ENCODE data around the gene KCNF1. TPM values are rescaled to one million over a fixed set of nuclear protein-coding genes. Genes with fewer than 3 reads are reported as not detected.

The KCNF1 gene, protein sequence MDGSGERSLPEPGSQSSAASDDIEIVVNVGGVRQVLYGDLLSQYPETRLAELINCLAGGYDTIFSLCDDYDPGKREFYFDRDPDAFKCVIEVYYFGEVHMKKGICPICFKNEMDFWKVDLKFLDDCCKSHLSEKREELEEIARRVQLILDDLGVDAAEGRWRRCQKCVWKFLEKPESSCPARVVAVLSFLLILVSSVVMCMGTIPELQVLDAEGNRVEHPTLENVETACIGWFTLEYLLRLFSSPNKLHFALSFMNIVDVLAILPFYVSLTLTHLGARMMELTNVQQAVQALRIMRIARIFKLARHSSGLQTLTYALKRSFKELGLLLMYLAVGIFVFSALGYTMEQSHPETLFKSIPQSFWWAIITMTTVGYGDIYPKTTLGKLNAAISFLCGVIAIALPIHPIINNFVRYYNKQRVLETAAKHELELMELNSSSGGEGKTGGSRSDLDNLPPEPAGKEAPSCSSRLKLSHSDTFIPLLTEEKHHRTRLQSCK
- total RNA-seq, result 0.30 TPM
- long read RNA-seq, result 0 reads

DNA sequence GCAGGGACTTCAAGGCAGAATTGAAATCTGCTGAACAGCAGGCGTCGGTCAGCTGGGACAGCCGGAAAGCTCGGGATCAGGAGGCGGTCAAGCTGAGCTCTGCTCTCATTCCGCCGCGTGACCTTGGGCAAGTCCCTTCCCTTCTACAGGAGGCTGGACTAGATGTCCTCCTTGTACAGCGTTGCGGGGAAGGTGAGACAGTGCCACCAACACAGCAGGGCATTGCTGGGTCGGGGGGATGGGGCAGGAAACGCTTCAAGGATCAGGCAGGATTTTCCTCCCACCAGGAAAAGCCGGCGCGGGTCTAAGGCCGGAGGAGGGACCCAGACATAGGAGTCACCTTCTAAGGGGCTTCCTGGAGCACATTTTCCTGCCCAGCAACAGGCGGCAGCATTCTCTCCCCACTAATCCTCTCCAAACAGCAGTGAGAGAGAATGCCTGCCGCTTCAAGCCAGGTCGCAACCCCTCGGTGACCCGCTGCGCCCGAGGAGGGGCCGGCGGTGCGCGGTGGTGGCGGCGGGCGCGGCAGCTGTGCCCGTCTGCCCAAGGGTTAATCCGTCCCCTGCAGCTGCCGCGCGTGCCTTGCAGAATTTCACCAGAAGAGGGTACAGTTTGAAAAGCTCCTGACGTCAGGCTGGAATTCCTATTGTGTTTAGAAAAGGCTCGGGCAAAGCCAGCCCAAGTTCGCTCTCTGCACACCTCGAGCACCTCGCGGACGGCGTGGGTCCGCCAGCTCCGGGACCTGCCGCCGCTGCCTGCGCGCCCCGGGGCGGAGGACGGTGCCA, at the start of gene KCNF1:
KCNF1 (plus strand) TSS at position 644 of the 785 bp plus-strand sequence. CDS start 493 bp downstream, outside the sequence.
- Histone ChIP-seq H3K4me1 (peaks cover 10% of the 10 kb centered on the region), H3K27ac (replicated peaks) (no peak within 1 kb of the TSS), H3K9me3 (replicated peaks) (no peaks in the 10 kb centered on the region), H3K27me3 (ENCODE audit: low read depth) (peaks cover 53% of the 10 kb centered on the region), H3K36me3 (no peaks in the 10 kb centered on the region), H3K4me3 (peak within 1 kb of the TSS; percentile 60)
- intact Hi-C loops (cut with micrococcal nuclease), result no loop called here
- TF ChIP-seq, protein P1, sequence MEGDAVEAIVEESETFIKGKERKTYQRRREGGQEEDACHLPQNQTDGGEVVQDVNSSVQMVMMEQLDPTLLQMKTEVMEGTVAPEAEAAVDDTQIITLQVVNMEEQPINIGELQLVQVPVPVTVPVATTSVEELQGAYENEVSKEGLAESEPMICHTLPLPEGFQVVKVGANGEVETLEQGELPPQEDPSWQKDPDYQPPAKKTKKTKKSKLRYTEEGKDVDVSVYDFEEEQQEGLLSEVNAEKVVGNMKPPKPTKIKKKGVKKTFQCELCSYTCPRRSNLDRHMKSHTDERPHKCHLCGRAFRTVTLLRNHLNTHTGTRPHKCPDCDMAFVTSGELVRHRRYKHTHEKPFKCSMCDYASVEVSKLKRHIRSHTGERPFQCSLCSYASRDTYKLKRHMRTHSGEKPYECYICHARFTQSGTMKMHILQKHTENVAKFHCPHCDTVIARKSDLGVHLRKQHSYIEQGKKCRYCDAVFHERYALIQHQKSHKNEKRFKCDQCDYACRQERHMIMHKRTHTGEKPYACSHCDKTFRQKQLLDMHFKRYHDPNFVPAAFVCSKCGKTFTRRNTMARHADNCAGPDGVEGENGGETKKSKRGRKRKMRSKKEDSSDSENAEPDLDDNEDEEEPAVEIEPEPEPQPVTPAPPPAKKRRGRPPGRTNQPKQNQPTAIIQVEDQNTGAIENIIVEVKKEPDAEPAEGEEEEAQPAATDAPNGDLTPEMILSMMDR (IDR thresholded peaks at IDR 0.05; ENCODE audit: borderline replicate concordance), result peak; percentile 27
- no peak for DNase-seq

DNA sequence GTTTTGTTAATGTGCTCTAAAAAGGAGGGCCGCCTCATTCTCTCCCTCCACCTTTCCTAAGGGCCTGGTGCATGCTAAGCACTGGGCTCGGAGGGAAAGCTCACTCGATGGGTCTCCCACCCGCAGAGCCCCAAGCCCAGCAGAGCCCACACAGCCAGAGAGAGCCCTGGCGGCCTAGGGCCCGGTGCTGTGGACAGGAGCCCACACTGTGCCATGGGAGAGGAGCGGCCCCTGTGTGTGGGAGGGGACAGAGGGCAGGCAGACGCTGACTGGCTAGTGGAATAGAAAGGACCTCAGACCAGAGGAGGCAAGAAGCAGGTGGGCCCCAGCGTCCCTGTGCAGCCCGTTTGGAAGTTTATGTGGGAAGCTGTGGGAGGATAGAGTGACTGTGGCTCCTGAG, 49.4 kb upstream of the KCNF1 start:
- H3K27ac ChIP-seq (replicated peaks), result peak overlapping the region; percentile 68
- H3K4me3 ChIP-seq, result no peak overlapping the region
- peaks cover 93% of the 10 kb centered on the region for H3K4me1 ChIP-seq
- H3K9me3 ChIP-seq (replicated peaks), result no peaks in the 10 kb centered on the region
- DNase-seq, result no peak
- H3K27me3 ChIP-seq (ENCODE audit: low read depth), result peaks cover 12% of the 10 kb centered on the region
- no peaks in the 10 kb centered on the region for H3K36me3 ChIP-seq
- intact Hi-C loops (cut with micrococcal nuclease), result no loop called here
- TF ChIP-seq, protein P1 (IDR thresholded peaks at IDR 0.05; ENCODE audit: borderline replicate concordance), result no peak

DNA sequence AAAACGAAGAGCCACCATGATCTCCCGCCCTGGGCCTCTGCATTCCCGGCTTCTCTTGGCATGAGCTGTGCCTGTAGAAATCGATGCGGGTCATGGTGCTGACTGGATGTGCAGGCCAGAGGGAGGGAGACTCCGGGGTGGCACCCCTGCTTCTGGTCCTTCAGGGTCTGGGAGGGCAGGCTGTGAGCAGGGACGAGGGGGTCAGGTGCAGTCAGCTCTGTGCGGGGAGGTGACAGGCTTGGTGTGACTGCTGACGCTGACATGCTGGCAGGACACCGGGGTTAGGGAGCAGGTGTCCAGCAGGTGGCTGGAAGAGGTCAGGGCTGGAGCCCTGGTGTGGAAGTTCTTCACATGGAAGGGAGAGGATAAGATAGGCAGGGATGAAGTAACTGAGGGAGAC, 48.7 kb upstream of the KCNF1 start:
- intact Hi-C loops (cut with micrococcal nuclease), result no loop called here
- no peaks in the 10 kb centered on the region for H3K9me3 ChIP-seq (replicated peaks)
- no peak for DNase-seq
- peaks cover 94% of the 10 kb centered on the region for H3K4me1 ChIP-seq
- H3K36me3 ChIP-seq, result no peaks in the 10 kb centered on the region
- TF ChIP-seq, protein P1 (IDR thresholded peaks at IDR 0.05; ENCODE audit: borderline replicate concordance), result no peak
- H3K27me3 ChIP-seq (ENCODE audit: low read depth), result peaks cover 12% of the 10 kb centered on the region
- no peak overlapping the region for H3K4me3 ChIP-seq
- H3K27ac ChIP-seq (replicated peaks), result peak overlapping the region; percentile 68

DNA sequence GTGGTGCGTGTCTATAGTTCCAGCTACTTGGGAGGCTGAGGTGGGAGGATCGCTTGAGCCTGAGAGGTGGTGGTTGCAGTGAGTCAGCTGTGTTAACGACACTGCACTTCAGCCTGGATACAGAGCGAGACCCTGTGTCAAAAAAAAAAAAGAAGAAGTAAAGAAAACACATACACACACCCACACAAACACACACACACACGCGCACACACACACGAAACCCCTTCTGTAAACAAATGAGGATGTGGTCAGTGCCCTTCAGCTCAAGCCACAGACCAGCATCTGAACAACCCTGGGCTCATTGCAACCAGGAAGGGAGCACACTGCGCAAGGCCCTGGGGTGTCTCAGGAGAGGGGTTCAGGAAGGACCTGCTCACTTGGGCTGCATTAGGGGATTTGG, 47.9 kb upstream of the KCNF1 start:
- no peak for DNase-seq
- H3K27me3 ChIP-seq (ENCODE audit: low read depth), result peaks cover 12% of the 10 kb centered on the region
- no peaks in the 10 kb centered on the region for H3K9me3 ChIP-seq (replicated peaks)
- H3K4me1 ChIP-seq, result peaks cover 95% of the 10 kb centered on the region
- intact Hi-C loops (cut with micrococcal nuclease), result no loop called here
- TF ChIP-seq, protein P1 (IDR thresholded peaks at IDR 0.05; ENCODE audit: borderline replicate concordance), result no peak
- no peaks in the 10 kb centered on the region for H3K36me3 ChIP-seq
- peak overlapping the region; percentile 35 for H3K4me3 ChIP-seq
- peak overlapping the region; percentile 68 for H3K27ac ChIP-seq (replicated peaks)

DNA sequence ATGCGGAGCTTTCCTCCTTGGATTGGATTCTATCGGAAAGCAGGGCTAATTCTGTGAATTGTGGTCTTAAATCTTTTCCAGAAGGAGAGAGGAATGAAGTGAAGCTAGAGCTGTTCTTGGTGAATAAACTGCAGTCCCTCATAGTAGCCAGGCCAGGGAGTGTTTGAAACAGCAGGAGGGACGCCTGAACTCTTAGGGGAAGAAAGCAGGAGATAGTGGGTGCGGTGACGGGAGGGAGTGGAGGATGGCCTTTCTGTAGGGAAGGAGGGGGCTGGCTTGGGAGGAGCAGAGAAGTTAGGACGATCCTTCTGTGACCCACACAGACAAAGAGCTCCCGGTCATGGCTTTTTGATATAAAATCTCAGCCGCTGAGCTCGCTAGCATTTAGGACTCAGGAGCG, 47.5 kb upstream of the KCNF1 start:
- H3K9me3 ChIP-seq (replicated peaks), result no peaks in the 10 kb centered on the region
- H3K36me3 ChIP-seq, result no peaks in the 10 kb centered on the region
- peak overlapping the region; percentile 35 for H3K4me3 ChIP-seq
- TF ChIP-seq, protein P1 (IDR thresholded peaks at IDR 0.05; ENCODE audit: borderline replicate concordance), result no peak
- peaks cover 12% of the 10 kb centered on the region for H3K27me3 ChIP-seq (ENCODE audit: low read depth)
- H3K27ac ChIP-seq (replicated peaks), result peak overlapping the region; percentile 68
- no peak for DNase-seq
- peaks cover 95% of the 10 kb centered on the region for H3K4me1 ChIP-seq
- intact Hi-C loops (cut with micrococcal nuclease), result no loop called here
